B cell (primary cell): Measurements from ENCODE around the gene CTNNA3. TPM values are rescaled to one million over a fixed set of nuclear protein-coding genes. Genes with fewer than 3 reads are reported as not detected.

ENCODE experiments used
- ATAC-seq: fragments of 200-7000 bp; cut with Tn5 transposase; one replicate; pipeline ENCODE4 v1.10.0; 2021; ENCODE audit warnings: low read depth, mild to moderate bottlenecking, moderate number of reproducible peaks, moderate library complexity
- CTCF ChIA-PET: fragments of 350-600 bp; sonication (Branson Sonifier 250); formaldehyde crosslinking; loops from one replicate; lab custom pipeline; 2021; ENCODE audit warnings: antibody characterized with exemption, inconsistent platforms; lab: Charles Lee
- POLR2A ChIA-PET: fragments of 350-600 bp; sonication (Branson Sonifier 250); formaldehyde crosslinking; loops from one replicate; lab custom pipeline; 2021; ENCODE audit warnings: antibody characterized with exemption; lab: Charles Lee
- DNase-seq: peaks from one replicate; pipeline ENCODE4 v3.0.0; 2013
- H2AFZ ChIP-seq: 2 replicates; pipeline ENCODE4 v1.6.1; 2012; ENCODE audit warnings: mild to moderate bottlenecking, low read depth, low read length; ENCODE audit not compliant: insufficient read depth, poor library complexity, severe bottlenecking
- H3K27ac ChIP-seq, 2 donors: 1 replicate in 1 of 2; 2 replicates in 1 of 2; pipeline ENCODE4 v1.5.1; 2012 to 2013; ENCODE audit warnings: low read length in 2 of 2, mild to moderate bottlenecking in 2 of 2, moderate library complexity in 1 of 2
- H3K27me3 ChIP-seq, 4 experiments: fragments of 200-600 bp in 1 of 4; sonication (generic) in 1 of 4; replicated peaks in 1 of 4; 1 replicate in 2 of 4; 2 replicates in 2 of 4; pipeline versions ENCODE4 v1.6.1 to v1.7.0; 2013 to 2016; ENCODE audit warnings: low read length in 3 of 4, mild to moderate bottlenecking in 2 of 4, mixed read lengths in 1 of 4, moderate library complexity in 1 of 4; ENCODE audit not compliant: insufficient read depth in 4 of 4, control insufficient read depth in 3 of 4; ENCODE audit errors: control extremely low read depth in 1 of 4
- H3K36me3 ChIP-seq, 2 experiments: replicated peaks in 1 of 2; 1 replicate in 1 of 2; 2 replicates in 1 of 2; pipeline versions ENCODE4 v1.6.1 to v1.7.1; 2013; ENCODE audit warnings: low read length in 1 of 2; ENCODE audit not compliant: insufficient read depth in 2 of 2, control insufficient read depth in 1 of 2; ENCODE audit errors: control extremely low read depth in 1 of 2, extremely low read depth in 1 of 2
- H3K4me1 ChIP-seq, 2 donors: fragments of 200-600 bp in 1 of 2; sonication (generic) in 1 of 2; 1 replicate in 1 of 2; 2 replicates in 1 of 2; pipeline versions ENCODE4 v1.5.1 to v1.6.1; 2013 to 2017; ENCODE audit warnings: low read length in 2 of 2; ENCODE audit not compliant: control insufficient read depth in 2 of 2, insufficient read depth in 2 of 2
- H3K4me2 ChIP-seq: replicated peaks from 2 replicates; pipeline ENCODE3; 2012; ENCODE audit warnings: mild to moderate bottlenecking, low read depth, low read length; ENCODE audit not compliant: poor library complexity, severe bottlenecking
- H3K4me3 ChIP-seq, 5 experiments: fragments of 200-600 bp in 1 of 5; sonication (generic) in 1 of 5; 1 replicate in 3 of 5; 2 replicates in 2 of 5; pipeline versions ENCODE4 v1.5.1 to v1.7.0; 2011 to 2016; ENCODE audit warnings: low read length in 4 of 5, mild to moderate bottlenecking in 4 of 5, low read depth in 2 of 5, control low read depth in 1 of 5, moderate library complexity in 1 of 5; ENCODE audit not compliant: insufficient read depth in 1 of 5; ENCODE audit errors: control extremely low read depth in 1 of 5, extremely low read depth in 1 of 5
- H3K79me2 ChIP-seq: fragments of 200-600 bp; sonication (generic); one replicate; pipeline ENCODE4 v1.6.0; 2016; ENCODE audit warnings: low read length; ENCODE audit not compliant: control insufficient read depth, insufficient read depth
- H3K9ac ChIP-seq: fragments of 200-600 bp; sonication (generic); 2 replicates; pipeline ENCODE4 v1.6.1; 2017; ENCODE audit warnings: mild to moderate bottlenecking, low read length, moderate library complexity
- H3K9me3 ChIP-seq, 3 donors: one replicate each; pipeline versions ENCODE4 v1.6.1 to v1.7.1; 2013; ENCODE audit warnings: low read length in 2 of 3; ENCODE audit not compliant: control insufficient read depth in 2 of 3, insufficient read depth in 1 of 3; ENCODE audit errors: control extremely low read depth in 1 of 3
- H4K20me1 ChIP-seq: 2 replicates; pipeline ENCODE4 v1.6.0; 2012; ENCODE audit warnings: mild to moderate bottlenecking, low read length; ENCODE audit not compliant: insufficient read depth, control insufficient read depth, poor library complexity, severe bottlenecking
- H3K27ac Mint-ChIP-seq: one replicate; pipeline ENCODE4 v1.8.0; 2021; ENCODE audit warnings: mixed read lengths
- H3K27me3 Mint-ChIP-seq: one replicate; pipeline ENCODE4 v1.8.0; 2021; ENCODE audit warnings: mixed read lengths
- H3K4me1 Mint-ChIP-seq: one replicate; pipeline ENCODE4 v1.8.0; 2021; ENCODE audit warnings: mixed read lengths
- H3K4me3 Mint-ChIP-seq: one replicate; pipeline ENCODE4 v1.8.0; 2021; ENCODE audit warnings: mixed read lengths
- H3K9me3 Mint-ChIP-seq: one replicate; pipeline ENCODE4 v1.8.0; 2022; ENCODE audit warnings: mixed read lengths; ENCODE audit not compliant: insufficient read depth
- CTCF ChIP-seq: fragments of 200-600 bp; IDR thresholded peaks from one replicate; pipeline ENCODE4 v1.8.0; 2022; ENCODE audit warnings: antibody characterized with exemption, mild to moderate bottlenecking
- EZH2 ChIP-seq: IDR thresholded peaks from 2 replicates; pipeline ENCODE4 v1.6.1; 2012; ENCODE audit warnings: borderline replicate concordance, low read depth, mild to moderate bottlenecking, moderate library complexity, low read length; ENCODE audit not compliant: insufficient read depth, poor library complexity, severe bottlenecking
- whole genome bisulfite sequencing: methylation state at CpG from one replicate; pipeline ENCODE4 v1.1.5; 2013; ENCODE audit warnings: missing lambda C conversion rate; ENCODE audit not compliant: insufficient coverage; 5-methylcytosine and 5-hydroxymethylcytosine counted together
- intact Hi-C: fragments of 100-400 bp; cut with micrococcal nuclease; formaldehyde crosslinking; loops from one replicate; pipeline ENCODE4 v1.10.0; 2022
- polyA plus RNA-seq: library from polyadenylated mRNA; depleted of rRNA; stranded (reverse); fragments of >200 nt; gene quantifications from 2 replicates; pipeline ENCODE4 v1.2.3, GENCODE V29; 2012
- total RNA-seq, 2 donors: library from RNA; stranded (reverse); fragments of 120-200 nt in 1 of 2; gene quantifications; 1 replicate in 1 of 2; 2 replicates in 1 of 2; pipeline versions ENCODE4 v1.2.3 to v1.2.4, GENCODE V29; 2013 to 2022

CTNNA3 gene
- total and polyA plus RNA-seq, 2 donors (not counting 1 experiment from before 2014, with no cell fraction given) = 0.01 TPM; not detected in 1

GRCh38 chr10:66228887-66229286 lies 1467.1 kb downstream of the CTNNA3 start:
- no peaks in the 10 kb centered on the region for H3K79me2 ChIP-seq
- no peak overlapping the region for H3K4me3 ChIP-seq
- no peaks in the 10 kb centered on the region for H4K20me1 ChIP-seq
- no peak overlapping the region for H3K4me2 ChIP-seq
- CTCF ChIA-PET = no interaction called here
- no peaks in the 10 kb centered on the region for H3K27me3 ChIP-seq
- POLR2A ChIA-PET = no interaction called here
- peaks cover 0 to 8% (median 6%) of the 10 kb centered on the region in 3 donors for H3K9me3 ChIP-seq
- Mint-ChIP-seq H3K4me3 (no peak overlapping the region), H3K27ac (no peak overlapping the region), H3K9me3 (peaks cover 10% of the 10 kb centered on the region), H3K27me3 (no peaks in the 10 kb centered on the region), H3K4me1 (no peaks in the 10 kb centered on the region)
- ATAC-seq = no peak
- no peak overlapping the region for H3K27ac ChIP-seq
- no peak overlapping the region for H3K9ac ChIP-seq
- intact Hi-C loops = no loop called here
- DNase-seq = no peak
- H3K36me3 ChIP-seq = no peaks in the 10 kb centered on the region
- TF ChIP-seq CTCF (no peak), EZH2 (no peak)
- no peaks in the 10 kb centered on the region for H3K4me1 ChIP-seq
- no peak overlapping the region for H2AFZ ChIP-seq

GRCh38 chr10:66223656-66224055 lies 1472.3 kb downstream of the CTNNA3 start:
- Mint-ChIP-seq H3K9me3 (peaks cover 7% of the 10 kb centered on the region), H3K27me3 (no peaks in the 10 kb centered on the region), H3K27ac (no peak overlapping the region), H3K4me3 (no peak overlapping the region), H3K4me1 (no peaks in the 10 kb centered on the region)
- Histone ChIP-seq H3K27me3 (no peaks in the 10 kb centered on the region), H3K79me2 (no peaks in the 10 kb centered on the region), H3K4me1 (no peaks in the 10 kb centered on the region), H2AFZ (no peak overlapping the region), H3K9me3 (peaks cover 0 to 8% (median 2%) of the 10 kb centered on the region in 3 donors), H3K4me3 (no peak overlapping the region), H3K27ac (no peak overlapping the region), H3K4me2 (no peak overlapping the region), H3K36me3 (no peaks in the 10 kb centered on the region), H4K20me1 (no peaks in the 10 kb centered on the region), H3K9ac (no peak overlapping the region)
- POLR2A ChIA-PET = no interaction called here
- CTCF ChIA-PET = no interaction called here
- TF ChIP-seq CTCF (no peak), EZH2 (no peak)
- intact Hi-C loops = no loop called here
- ATAC-seq = no peak
- WGBS = 60% methylated on average over 1 of the region's 1 CpG
- DNase-seq = no peak
